ENCODE results near the gene UBQLN1. TPM values are rescaled to one million over a fixed set of nuclear protein-coding genes. Genes with fewer than 3 reads are reported as not detected.

Gene UBQLN1
- 111 and 116 TPM in 2 replicates for total RNA-seq (2021)
- long read RNA-seq, full-length matches to known transcripts = 234 of 264 reads
- long read RNA-seq, partial matches to known transcripts = 12 of 264 reads
- long read RNA-seq, other reads (novel, unspliced or antisense) = 18 of 264 reads

GRCh38 chr9:83707768-83708514 is at the start of gene UBQLN1:
UBQLN1 (minus strand) TSS chr9:83707958; CDS start chr9:83707679, 279 bp downstream.
- Histone ChIP-seq H3K79me1 (ENCODE audit: insufficient read depth, low read depth, low read length, poor library complexity, severe bottlenecking) (no peaks in the 10 kb centered on the region), H2BK15ac (ENCODE audit: low read depth, low read length) (no peak within 1 kb of the TSS), H3K56ac (ENCODE audit: insufficient read length, low read depth, low read length) (peak within 1 kb of the TSS; percentile 65), H4K8ac (replicated peaks; ENCODE audit: insufficient read length, low read depth, low read length) (peak within 1 kb of the TSS; percentile 39), H2AK5ac (ENCODE audit: insufficient read length, low read length) (no peak within 1 kb of the TSS), H3K23me2 (ENCODE audit: insufficient read length, low read depth, low read length, poor library complexity, severe bottlenecking) (peaks cover 7% of the 10 kb centered on the region), H3K27ac (ENCODE audit: insufficient read length, low read depth, low read length) (peak within 1 kb of the TSS; percentile 73), H3K4me1 (ENCODE audit: insufficient read depth, low read length) (no peaks in the 10 kb centered on the region), H3K9me3 (ENCODE audit: control insufficient read depth, low read depth, low read length) (no peaks in the 10 kb centered on the region), H3K4me2 (ENCODE audit: insufficient read depth, insufficient read length, low read length) (peak within 1 kb of the TSS; percentile 88), H3K14ac (ENCODE audit: insufficient read depth, low read length) (peak within 1 kb of the TSS; percentile 92), H3K9ac (ENCODE audit: extremely low read depth, insufficient read length, low read length) (peak within 1 kb of the TSS; percentile 86), H2AFZ (ENCODE audit: low read length) (peak within 1 kb of the TSS; percentile 32), H3T11ph (ENCODE audit: low read length) (no peak within 1 kb of the TSS), H4K5ac (ENCODE audit: insufficient read length, low read depth, low read length) (peak within 1 kb of the TSS; percentile 83), H2BK5ac (ENCODE audit: insufficient read length, low read length) (peak within 1 kb of the TSS; percentile 33), H2BK12ac (ENCODE audit: insufficient read length, low read depth, low read length) (no peak within 1 kb of the TSS), H4K20me1 (ENCODE audit: control insufficient read depth, insufficient read depth, insufficient read length) (no peaks in the 10 kb centered on the region), H3K79me2 (ENCODE audit: insufficient read depth, low read length) (peaks cover 41% of the 10 kb centered on the region), H3K27me3 (ENCODE audit: insufficient read depth, low read length) (no peaks in the 10 kb centered on the region), H4K91ac (ENCODE audit: insufficient read length, low read depth, low read length) (peak within 1 kb of the TSS; percentile 99), H3K23ac (ENCODE audit: insufficient read length, low read depth, low read length) (no peak within 1 kb of the TSS), H3K4ac (ENCODE audit: low read depth, low read length) (peak within 1 kb of the TSS; percentile 82), H3K18ac (ENCODE audit: insufficient read length, low read depth, low read length) (peak within 1 kb of the TSS; percentile 90), H2BK20ac (ENCODE audit: low read depth, low read length, poor library complexity, severe bottlenecking) (no peak within 1 kb of the TSS), H2BK120ac (ENCODE audit: low read depth, low read length, poor library complexity, severe bottlenecking) (peak within 1 kb of the TSS; percentile 88)
- peaks cover 3 to 4% of the 10 kb centered on the region in 2 experiments; a peak in 4 of 5 replicates for H3K9me3 Mint-ChIP-seq
- TF ChIP-seq CTCF (conservative IDR thresholded peaks at IDR 0.05) = no peak
- peak; percentile 91 for DNase-seq
- peak within 1 kb of the TSS; percentile 97 to 99 (median 98) for H3K27ac Mint-ChIP-seq
- H3K27me3 Mint-ChIP-seq (ENCODE audit: low read depth) = no peaks in the 10 kb centered on the region; the same call in none of the 2 replicates
- no CpG with 5 or more reads among the region's 67 CpGs for WGBS (ENCODE audit: extremely low coverage, insufficient read length, low lambda C conversion rate)
- peaks cover 20 to 21% of the 10 kb centered on the region in 2 experiments for H3K4me1 Mint-ChIP-seq
- peaks cover 14 to 21% (median 20%) of the 10 kb centered on the region in 3 experiments for H3K36me3 Mint-ChIP-seq (ENCODE audit: insufficient read depth in 1 of 3, low read depth in 3 of 3)
- peak within 1 kb of the TSS; percentile 80 to 91 for H3K4me3 Mint-ChIP-seq

Data from H9 (cell line).